Uterus (tissue), 2 donors: ENCODE data around the gene MED13L.

ENCODE experiments used
- POLR2A ChIP-seq, 2 donors: fragments of 450-650 bp; IDR thresholded peaks; one replicate each; pipeline ENCODE4 v1.6.1; 2016; ENCODE audit warnings: antibody characterized with exemption in 2 of 2, mild to moderate bottlenecking in 1 of 2, moderate library complexity in 1 of 2
- TF ChIP-seq, protein P1 (sequence below), 4 experiments: fragments of 200-600 bp in 2 of 4; fragments of 450-650 bp in 2 of 4; sonication (generic) in 2 of 4; IDR thresholded peaks; one replicate each; pipeline ENCODE4 v1.5.1; 2016 to 2019; ENCODE audit warnings: antibody characterized with exemption in 4 of 4, mild to moderate bottlenecking in 2 of 4, moderate library complexity in 1 of 4

DNA sequence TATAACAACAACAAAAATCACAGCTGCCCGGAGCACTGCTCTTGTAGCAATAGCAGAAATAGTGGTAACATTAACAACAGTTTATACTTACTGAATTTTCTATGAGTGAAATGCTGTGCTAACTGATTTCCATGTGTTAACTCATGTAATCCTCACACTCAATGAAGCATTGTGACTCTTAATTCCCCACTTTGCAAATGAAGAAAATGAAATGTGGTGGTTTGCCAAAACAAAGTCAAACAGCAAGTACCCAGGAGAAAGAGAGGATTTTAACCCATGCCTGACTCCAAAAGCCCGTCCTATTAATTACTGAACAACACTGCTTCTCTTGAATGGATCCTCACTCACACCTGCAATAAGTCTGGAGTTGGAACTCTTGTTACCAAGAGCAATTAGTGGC lies 123.5 kb downstream of the MED13L start:
- TF ChIP-seq, protein P1, sequence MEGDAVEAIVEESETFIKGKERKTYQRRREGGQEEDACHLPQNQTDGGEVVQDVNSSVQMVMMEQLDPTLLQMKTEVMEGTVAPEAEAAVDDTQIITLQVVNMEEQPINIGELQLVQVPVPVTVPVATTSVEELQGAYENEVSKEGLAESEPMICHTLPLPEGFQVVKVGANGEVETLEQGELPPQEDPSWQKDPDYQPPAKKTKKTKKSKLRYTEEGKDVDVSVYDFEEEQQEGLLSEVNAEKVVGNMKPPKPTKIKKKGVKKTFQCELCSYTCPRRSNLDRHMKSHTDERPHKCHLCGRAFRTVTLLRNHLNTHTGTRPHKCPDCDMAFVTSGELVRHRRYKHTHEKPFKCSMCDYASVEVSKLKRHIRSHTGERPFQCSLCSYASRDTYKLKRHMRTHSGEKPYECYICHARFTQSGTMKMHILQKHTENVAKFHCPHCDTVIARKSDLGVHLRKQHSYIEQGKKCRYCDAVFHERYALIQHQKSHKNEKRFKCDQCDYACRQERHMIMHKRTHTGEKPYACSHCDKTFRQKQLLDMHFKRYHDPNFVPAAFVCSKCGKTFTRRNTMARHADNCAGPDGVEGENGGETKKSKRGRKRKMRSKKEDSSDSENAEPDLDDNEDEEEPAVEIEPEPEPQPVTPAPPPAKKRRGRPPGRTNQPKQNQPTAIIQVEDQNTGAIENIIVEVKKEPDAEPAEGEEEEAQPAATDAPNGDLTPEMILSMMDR (IDR thresholded peaks at IDR 0.05) = no peak
- TF ChIP-seq POLR2A (IDR thresholded peaks at IDR 0.05) = no peak
